GM12891 (cell line): Measurements from ENCODE around the gene SYCP2L.

Source experiments
- POLR2A ChIP-seq: IDR thresholded peaks from 2 replicates; pipeline ENCODE4 v1.6.1; 2011; ENCODE audit warnings: low read depth, low read length, control low read depth
- POLR2AphosphoS5 ChIP-seq: IDR thresholded peaks from 2 replicates; pipeline ENCODE4 v1.6.1; 2011; ENCODE audit warnings: low read depth, low read length, control low read depth
- SPI1 ChIP-seq: IDR thresholded peaks from 2 replicates; pipeline ENCODE4 v1.6.1; 2011; ENCODE audit warnings: low read depth, low read length, control low read depth

DNA sequence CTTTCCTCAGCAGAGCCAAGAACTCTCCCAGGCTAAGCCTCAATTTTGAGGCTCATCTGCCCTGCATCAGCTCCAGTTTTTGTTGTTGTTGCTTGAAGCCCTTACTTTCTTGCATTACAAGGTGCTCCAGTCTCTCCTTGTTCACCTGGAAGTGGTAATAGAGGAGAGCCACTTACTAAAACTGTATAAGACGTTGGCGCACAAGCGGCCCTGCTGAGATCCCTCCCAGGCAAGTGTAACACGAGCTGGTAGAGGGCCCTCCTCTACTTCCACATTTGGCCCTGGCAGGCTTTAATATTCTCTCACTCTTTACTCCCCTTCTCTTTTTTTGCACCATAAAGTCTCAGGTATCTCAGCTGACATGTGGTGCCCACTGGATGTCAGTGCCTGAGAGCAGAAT, 24.5 kb upstream of the SYCP2L start:
- TF ChIP-seq POLR2A, result no peak
- TF ChIP-seq POLR2AphosphoS5, result no peak
- TF ChIP-seq SPI1, result no peak
